Left cardiac atrium (tissue), 4 donors: Measurements from ENCODE around the gene OCIAD2. TPM values are rescaled to one million over a fixed set of nuclear protein-coding genes. Genes with fewer than 3 reads are reported as not detected.
"Not testable (repeated sequence)": the region's sequence is repeated elsewhere in the genome, so short reads cannot be mapped to it uniquely, and the experiment has no call there.

Source experiments
- ATAC-seq, 2 donors: fragments of 200-7000 bp; cut with Tn5 transposase; one replicate each; pipeline ENCODE4 v1.9.1; 2020; ENCODE audit warnings: mild to moderate bottlenecking in 2 of 2, moderate library complexity in 2 of 2
- DNase-seq: peaks from one replicate; pipeline ENCODE4 v3.0.0-alpha.2; 2020
- intact Hi-C, 2 donors: fragments of 100-400 bp; cut with DNase I; formaldehyde crosslinking; loops; one replicate each; pipeline versions ENCODE4 v1.14.1 to v1.15.1; 2022 to 2023
- total RNA-seq, 2 donors: library from RNA; stranded (reverse); fragmentation: NEBNext Ultra II Directional; extraction: Animal tissue kit (Norgen Biotek cat#: 25700); gene quantifications; one replicate each; pipeline ENCODE4 v1.2.1, GENCODE V29; 2021
- donor health status: DM: no; HTN: yes; CAD: no.
- donor health status: DM: no; HTN: yes; CAD: no; lungs with severe emphysema.
- donor health status: DM: yes; HTN: yes; CAD: no.
- donor health status: Dilated cardiomyopathy.

The OCIAD2 gene
- total RNA-seq, 2 donors from 2014 or later: 9.2 to 17.8 TPM

DNA sequence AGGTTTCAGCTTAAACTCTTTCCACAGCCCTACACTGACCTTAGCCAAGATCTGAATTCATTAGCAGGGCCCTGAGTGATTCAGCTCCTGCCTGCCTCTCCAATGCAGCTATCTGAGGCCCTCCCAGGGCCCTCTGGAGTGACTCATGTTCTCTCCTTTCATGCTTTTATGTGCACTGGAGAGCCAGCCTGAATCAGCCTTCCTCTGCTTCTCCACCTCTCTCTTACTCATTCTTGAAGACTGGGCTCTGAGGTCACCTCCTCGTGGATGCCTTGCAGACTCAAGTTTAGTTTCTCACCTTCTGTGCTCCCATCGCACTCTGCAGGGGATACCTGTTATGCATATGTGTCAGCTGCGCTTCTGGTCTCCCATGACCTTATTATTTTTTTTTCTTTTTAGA is 3.1 kb upstream of the OCIAD2 start:
- intact Hi-C loops: no loop called here
- ATAC-seq: peak in 1 of 2 donors; percentile 97
- DNase-seq: no peak

DNA sequence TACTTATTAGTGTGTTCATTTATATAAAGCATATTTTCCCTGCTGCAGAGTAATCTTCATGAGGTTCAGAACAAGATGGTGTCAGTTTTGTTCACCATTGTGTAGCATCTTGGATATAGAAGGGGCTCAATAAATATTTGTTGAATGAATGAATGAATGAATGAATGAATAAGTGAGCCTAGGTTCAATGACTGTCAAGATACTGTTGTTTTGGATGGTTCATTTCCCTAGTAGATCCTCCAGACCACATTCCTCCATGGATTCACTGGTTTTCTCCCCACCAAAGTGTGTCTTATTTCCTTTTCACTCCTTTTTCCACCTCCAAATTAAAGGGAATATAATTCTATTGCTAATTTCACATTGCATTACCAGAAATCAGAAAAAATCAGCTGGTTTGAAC is 2.1 kb upstream of the OCIAD2 start:
- ATAC-seq: no peak
- no peak for DNase-seq
- intact Hi-C loops: no loop called here

GRCh38 chr4:48907706-48908477 is 1.3 kb upstream of the OCIAD2 start:
- intact Hi-C loops: no loop called here
- DNase-seq: no peak

GRCh38 chr4:48905363-48906015 is 1.1 kb downstream of the OCIAD2 start:
- peak in 1 of 2 donors; percentile 15 for ATAC-seq
- intact Hi-C loops: no loop called here
- no peak for DNase-seq

More at GRCh38 chr4:48907706-48908477, 1.3 kb upstream of the OCIAD2 start:
- no peak for ATAC-seq

DNA sequence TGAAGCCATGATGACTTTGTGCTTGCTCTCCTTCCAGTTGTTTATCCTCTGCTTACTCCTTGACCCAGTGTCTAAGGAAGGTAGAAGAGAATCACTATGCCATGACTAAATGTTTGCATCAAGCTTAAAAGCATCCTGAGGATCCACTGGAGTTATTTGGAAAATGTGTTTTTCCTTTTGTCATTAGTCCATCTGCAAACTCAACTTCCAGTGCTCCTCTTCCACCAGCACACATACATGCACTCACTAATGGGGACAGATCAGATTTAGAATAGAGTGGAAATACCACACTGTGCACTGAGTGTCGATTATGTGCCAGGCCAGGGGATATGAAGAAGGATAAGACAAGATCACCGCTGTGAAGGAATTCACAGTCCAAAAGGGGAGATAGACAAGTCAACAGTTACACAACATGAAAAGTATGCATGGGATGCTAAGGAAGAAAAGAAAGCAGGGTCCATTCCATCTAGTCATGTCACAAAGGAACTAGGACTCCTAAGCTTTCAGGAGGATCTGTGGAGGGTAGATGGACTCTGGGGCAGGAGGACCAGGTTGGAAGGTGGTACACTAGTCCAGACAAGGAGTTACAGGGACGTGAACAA is 1.9 kb downstream of the OCIAD2 start:
- intact Hi-C loops: no loop called here
- ATAC-seq (no peak), DNase-seq (no peak)

GRCh38 chr4:48904101-48904500 is 2.5 kb downstream of the OCIAD2 start:
- DNase-seq: no peak
- no peak for ATAC-seq
- intact Hi-C loops: no loop called here

- DNase-seq (no peak), ATAC-seq (no peak)
- intact Hi-C loops: no loop called here
Measured at GRCh38 chr4:48902266-48902665, 4.3 kb downstream of the OCIAD2 start.

- intact Hi-C loops: no loop called here
- ATAC-seq (no peak), DNase-seq (no peak)
Measured at GRCh38 chr4:48901196-48901595, 5.4 kb downstream of the OCIAD2 start.

DNA sequence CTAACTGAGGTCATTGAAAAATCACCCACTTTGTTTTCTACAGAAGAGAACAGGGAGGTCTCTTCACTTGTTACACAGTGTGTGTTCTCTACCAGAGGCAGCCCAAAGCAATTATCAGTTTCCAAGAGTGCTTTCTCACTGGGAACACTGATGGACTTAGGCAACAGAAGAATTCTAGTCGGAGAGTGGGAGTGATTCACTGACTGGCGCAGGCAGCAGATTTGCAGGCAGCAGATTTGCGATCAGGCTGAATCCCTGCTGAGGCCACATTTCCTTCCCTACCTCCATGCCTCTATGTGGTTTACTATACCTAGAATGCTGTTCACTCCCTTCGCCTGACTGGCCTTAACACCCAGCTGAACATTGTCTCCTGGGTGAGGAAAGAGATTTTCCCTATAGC is 6.6 kb downstream of the OCIAD2 start:
- ATAC-seq: peak in 1 of 2 donors; percentile 71
- no peak for DNase-seq
- intact Hi-C loops: no loop called here

GRCh38 chr4:48899432-48899749 is 7.2 kb downstream of the OCIAD2 start:
- intact Hi-C loops: no loop called here
- no peak for ATAC-seq
- DNase-seq: no peak

DNA sequence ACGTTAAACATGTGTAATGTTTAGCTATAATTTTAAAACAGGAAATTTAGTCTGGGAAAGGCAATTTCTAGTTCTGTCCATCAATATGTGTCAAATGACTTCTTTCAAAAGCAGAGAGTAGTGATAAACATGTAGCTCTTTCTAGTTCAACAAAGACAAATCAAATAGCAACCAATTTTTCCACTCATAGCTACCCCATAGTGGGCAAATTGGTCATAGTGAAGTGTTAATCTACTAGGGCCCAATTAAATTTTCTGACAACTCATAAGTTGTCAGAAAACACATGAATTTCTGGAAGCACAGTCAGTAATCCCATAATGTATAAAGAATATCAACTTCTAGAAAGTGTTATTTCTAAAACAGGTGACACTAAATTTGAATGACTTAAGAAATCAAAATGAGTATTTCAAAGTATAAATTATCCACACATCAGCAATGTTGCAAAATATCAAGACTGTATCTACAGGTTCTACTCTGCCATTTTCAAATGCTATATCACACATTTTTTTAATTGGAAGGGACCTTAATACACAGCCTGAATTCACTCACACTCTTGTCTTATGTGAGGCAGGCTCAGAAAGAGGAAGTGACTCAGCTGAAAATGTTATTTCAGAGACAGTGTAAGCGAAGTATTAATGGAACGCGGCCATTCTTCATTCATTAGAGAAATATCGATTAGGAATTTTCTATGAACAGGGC is 7.7 kb downstream of the OCIAD2 start:
- no peak for DNase-seq
- intact Hi-C loops: no loop called here
- ATAC-seq: no peak

GRCh38 chr4:48896845-48897244 is 9.7 kb downstream of the OCIAD2 start:
- intact Hi-C loops: no loop called here
- DNase-seq: no peak
- ATAC-seq: no peak

DNA sequence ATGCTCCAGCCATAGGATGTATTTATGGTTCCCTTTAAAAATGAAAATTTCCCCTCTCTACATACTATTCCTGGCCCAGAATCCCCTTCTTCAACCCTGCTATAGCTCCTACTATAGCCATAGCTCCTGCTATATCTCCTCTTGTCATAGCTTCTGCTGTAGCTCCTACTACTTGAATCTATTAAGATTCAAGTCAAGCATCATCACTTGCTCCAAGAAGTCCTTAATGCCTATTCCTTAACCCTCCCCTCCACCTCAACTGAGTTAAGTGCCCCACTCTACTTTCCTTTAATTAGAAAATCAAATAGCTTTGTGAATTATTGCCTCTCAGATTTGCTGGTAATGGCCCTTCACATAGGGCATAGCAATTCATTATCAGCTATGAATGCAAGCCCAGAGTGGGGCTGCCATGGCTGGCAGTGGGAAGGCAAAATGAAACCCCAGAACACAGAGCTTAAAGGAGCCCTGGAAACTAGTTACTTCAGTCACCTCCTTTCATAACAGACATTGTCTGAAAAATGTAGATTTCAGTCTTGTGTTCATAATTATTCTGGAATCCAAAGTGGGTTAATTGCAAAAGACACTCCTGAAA is 15.4 kb downstream of the OCIAD2 start:
- intact Hi-C loops: no loop called here
- no peak for DNase-seq
- ATAC-seq: no peak

DNA sequence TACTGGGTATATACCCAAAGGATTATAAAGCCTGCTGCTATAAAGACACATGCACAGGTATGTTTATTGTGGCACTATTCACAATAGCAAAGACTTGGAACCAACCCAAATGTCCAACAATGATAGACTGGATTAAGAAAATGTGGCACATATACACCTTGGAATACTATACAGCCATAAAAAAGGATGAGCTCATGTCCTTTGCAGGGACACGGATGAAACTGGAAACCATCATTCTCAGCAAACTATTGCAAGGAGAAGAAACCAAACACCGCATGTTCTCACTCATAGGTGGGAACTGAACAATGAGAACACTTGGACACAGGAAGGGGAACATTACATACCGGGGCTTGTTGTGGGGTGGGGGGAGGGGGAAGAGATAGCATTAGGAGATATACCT is 16.8 kb downstream of the OCIAD2 start:
- intact Hi-C loops, DNase-seq, ATAC-seq: not testable (repeated sequence)

GRCh38 chr4:48881646-48882045 is 24.9 kb downstream of the OCIAD2 start:
- ATAC-seq, intact Hi-C loops, DNase-seq: not testable (repeated sequence)

- intact Hi-C loops: no loop called here
- no peak for DNase-seq
- no peak for ATAC-seq
Measured at GRCh38 chr4:48879561-48880442, 26.8 kb downstream of the OCIAD2 start.

DNA sequence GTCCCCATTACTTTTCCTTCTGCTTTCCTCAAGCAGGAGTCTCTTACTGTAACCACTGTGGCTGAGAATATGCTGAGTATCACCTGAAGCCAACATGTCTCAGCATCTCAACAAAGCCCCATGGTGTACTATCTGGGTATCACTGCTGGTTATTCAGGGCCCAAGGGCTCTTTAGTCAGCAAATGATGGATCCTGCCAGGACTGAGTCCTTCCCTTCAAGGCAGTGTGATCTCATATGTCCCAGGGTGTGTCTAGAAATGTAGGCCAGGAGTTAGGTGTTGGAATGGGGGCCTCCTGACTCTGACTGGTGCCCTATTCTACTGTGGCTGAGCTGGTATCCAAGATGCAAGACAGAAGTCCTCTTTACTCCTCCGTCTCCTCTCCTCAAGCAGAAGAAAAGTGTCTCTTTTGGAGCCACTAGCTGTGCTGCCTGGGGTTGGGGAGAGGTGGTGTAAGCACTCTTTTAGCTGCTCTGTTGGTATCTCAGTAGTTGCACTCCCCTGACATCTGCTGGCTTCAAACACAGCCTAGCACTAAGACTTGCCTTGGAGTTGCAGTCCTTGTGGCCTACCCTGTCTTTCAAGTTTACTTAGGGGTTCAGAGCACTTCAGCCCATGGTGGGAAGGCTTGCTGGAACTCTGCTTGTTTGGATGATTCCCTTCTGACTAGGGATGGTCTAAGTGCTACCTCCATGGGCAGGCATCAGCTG is 28.6 kb downstream of the OCIAD2 start:
- DNase-seq (no peak), ATAC-seq (no peak)
- intact Hi-C loops: no loop called here

GRCh38 chr4:48864696-48865095 is 41.9 kb downstream of the OCIAD2 start:
- ATAC-seq, DNase-seq, intact Hi-C loops: not testable (repeated sequence)
